DND-41 (cell line): ENCODE results near the gene DSG1.

Source experiments
- ATAC-seq: fragments of 200-7000 bp; cut with Tn5 transposase; 3 replicates; pipeline ENCODE4 v1.9.1; 2021; ENCODE audit warnings: low read depth; ENCODE audit not compliant: insufficient read depth
- DNase-seq: peaks from one replicate; pipeline ENCODE4 v3.0.0-alpha.2; 2020
- H2AFZ ChIP-seq: 2 replicates; pipeline ENCODE4 v1.6.0; 2012; ENCODE audit warnings: low read depth, low read length
- H3K27ac ChIP-seq: 2 replicates; pipeline ENCODE4 v1.5.1; 2012; ENCODE audit warnings: low read length, inconsistent platforms
- H3K27me3 ChIP-seq: fragments of 200-600 bp; sonication (generic); 2 replicates; pipeline ENCODE4 v1.6.0; 2012; ENCODE audit warnings: low read length, mild to moderate bottlenecking, inconsistent platforms; ENCODE audit not compliant: insufficient read depth, poor library complexity
- H3K36me3 ChIP-seq: 2 replicates; pipeline ENCODE4 v1.5.1; 2012; ENCODE audit warnings: low read length, inconsistent platforms; ENCODE audit not compliant: insufficient read depth
- H3K4me1 ChIP-seq: 2 replicates; pipeline ENCODE4 v1.5.1; 2012; ENCODE audit warnings: mild to moderate bottlenecking, low read length; ENCODE audit not compliant: insufficient read depth
- H3K4me2 ChIP-seq: 2 replicates; pipeline ENCODE4 v1.6.0; 2012; ENCODE audit warnings: mild to moderate bottlenecking, moderate library complexity, low read length, inconsistent platforms; ENCODE audit not compliant: insufficient read depth
- H3K4me3 ChIP-seq, 2 experiments: fragments of 200-600 bp in 1 of 2; shearing (Covaris generic) in 1 of 2; 2 replicates each; pipeline ENCODE4 v1.5.1; 2012 to 2016; ENCODE audit warnings: inconsistent platforms in 2 of 2, low read length in 2 of 2, mild to moderate bottlenecking in 2 of 2, low read depth in 1 of 2, moderate library complexity in 1 of 2
- H3K79me2 ChIP-seq: 2 replicates; pipeline ENCODE4 v1.6.0; 2012; ENCODE audit warnings: low read length, inconsistent platforms; ENCODE audit not compliant: insufficient read depth
- H3K9ac ChIP-seq: 2 replicates; pipeline ENCODE4 v1.6.0; 2012; ENCODE audit warnings: low read depth, mild to moderate bottlenecking, inconsistent platforms, low read length, moderate library complexity
- H3K9me3 ChIP-seq: 2 replicates; pipeline ENCODE4 v1.5.1; 2012; ENCODE audit warnings: low read length, moderate library complexity, mild to moderate bottlenecking, inconsistent platforms; ENCODE audit not compliant: insufficient read depth, severe bottlenecking
- H4K20me1 ChIP-seq: 2 replicates; pipeline ENCODE4 v1.6.0; 2012; ENCODE audit warnings: low read length; ENCODE audit not compliant: insufficient read depth
- CTCF ChIP-seq: IDR thresholded peaks from 2 replicates; pipeline ENCODE4 v1.5.1; 2012; ENCODE audit warnings: borderline replicate concordance, low read length, moderate library complexity, mild to moderate bottlenecking; ENCODE audit not compliant: poor library complexity, severe bottlenecking; ENCODE audit errors: extremely low read depth
- EZH2 ChIP-seq: IDR thresholded peaks from 3 replicates; pipeline ENCODE4 v1.6.1; 2012; ENCODE audit warnings: borderline replicate concordance, low read depth, mild to moderate bottlenecking, moderate library complexity, low read length, inconsistent platforms; ENCODE audit not compliant: severe bottlenecking

The DSG1 gene

GRCh38 chr18:31371989-31372388 lies 54.0 kb downstream of the DSG1 start:
- Histone ChIP-seq H3K27me3 (no peaks in the 10 kb centered on the region), H3K9ac (no peak overlapping the region), H3K27ac (no peak overlapping the region), H3K36me3 (no peaks in the 10 kb centered on the region), H3K4me1 (no peaks in the 10 kb centered on the region), H2AFZ (no peak overlapping the region), H3K79me2 (no peaks in the 10 kb centered on the region), H4K20me1 (no peaks in the 10 kb centered on the region), H3K4me3 (no peak overlapping the region), H3K9me3 (no peaks in the 10 kb centered on the region), H3K4me2 (no peak overlapping the region)
- no peak for TF ChIP-seq CTCF
- no peak for TF ChIP-seq EZH2
- no peak for ATAC-seq
- DNase-seq = no peak

GRCh38 chr18:31373641-31374040 lies 55.7 kb downstream of the DSG1 start:
- Histone ChIP-seq H2AFZ (no peak overlapping the region), H3K27ac (no peak overlapping the region), H3K9ac (no peak overlapping the region), H3K27me3 (no peaks in the 10 kb centered on the region), H3K36me3 (no peaks in the 10 kb centered on the region), H4K20me1 (no peaks in the 10 kb centered on the region), H3K4me3 (no peak overlapping the region), H3K79me2 (no peaks in the 10 kb centered on the region), H3K9me3 (no peaks in the 10 kb centered on the region), H3K4me1 (no peaks in the 10 kb centered on the region), H3K4me2 (no peak overlapping the region)
- no peak for ATAC-seq
- TF ChIP-seq EZH2 = no peak
- no peak for TF ChIP-seq CTCF
- DNase-seq = no peak

- Histone ChIP-seq H3K79me2 (no peaks in the 10 kb centered on the region), H3K4me1 (no peaks in the 10 kb centered on the region), H3K4me2 (no peak within 1 kb of the TSS), H3K4me3 (no peak within 1 kb of the TSS), H3K36me3 (no peaks in the 10 kb centered on the region), H2AFZ (no peak within 1 kb of the TSS), H3K9ac (no peak within 1 kb of the TSS), H3K27ac (no peak within 1 kb of the TSS), H4K20me1 (no peaks in the 10 kb centered on the region), H3K27me3 (no peaks in the 10 kb centered on the region), H3K9me3 (no peaks in the 10 kb centered on the region)
- DNase-seq (no peak), ATAC-seq (no peak)
- no peak for TF ChIP-seq EZH2
- no peak for TF ChIP-seq CTCF
Observed at GRCh38 chr18:31376477-31376876, 58.5 kb downstream of the DSG1 start, which contains the start of gene DSG4. Gene DSG4, plus strand, starts transcription at chr18:31376777. Its CDS starts 135 bp downstream, at chr18:31376912.

GRCh38 chr18:31380912-31381311 lies 63.0 kb downstream of the DSG1 start:
- ATAC-seq = no peak
- no peak overlapping the region for H3K4me3 ChIP-seq
- H4K20me1 ChIP-seq = no peaks in the 10 kb centered on the region
- no peaks in the 10 kb centered on the region for H3K27me3 ChIP-seq
- no peak for TF ChIP-seq CTCF
- TF ChIP-seq EZH2 = no peak
- H3K79me2 ChIP-seq = no peaks in the 10 kb centered on the region
- no peak overlapping the region for H2AFZ ChIP-seq
- no peak overlapping the region for H3K4me2 ChIP-seq
- no peaks in the 10 kb centered on the region for H3K9me3 ChIP-seq
- no peak for DNase-seq
- no peaks in the 10 kb centered on the region for H3K4me1 ChIP-seq
- no peak overlapping the region for H3K9ac ChIP-seq
- H3K27ac ChIP-seq = no peak overlapping the region
- H3K36me3 ChIP-seq = no peaks in the 10 kb centered on the region
